Measurements from ENCODE around the gene DHTKD1.

The DHTKD1 gene

GRCh38 chr10:12031404-12031803 lies 37.4 kb upstream of the DHTKD1 start:
- no peak for DNase-seq (ENCODE audit: low read depth)
- no peak for TF ChIP-seq CTCF (conservative IDR thresholded peaks at IDR 0.05; ENCODE audit: low read depth, low read length)
- H3K4me3 ChIP-seq (ENCODE audit: low read length) = no peak overlapping the region

- no peak for DNase-seq (ENCODE audit: low read depth)
- TF ChIP-seq CTCF (conservative IDR thresholded peaks at IDR 0.05; ENCODE audit: low read depth, low read length) = no peak
Observed at GRCh38 chr10:12036073-12036655, 32.6 kb upstream of the DHTKD1 start.

GRCh38 chr10:12041766-12042408 lies 26.9 kb upstream of the DHTKD1 start:
- peak overlapping the region; percentile 95 for H3K4me3 ChIP-seq (ENCODE audit: low read length)
- no peak for DNase-seq (ENCODE audit: low read depth)
- no peak for TF ChIP-seq CTCF (conservative IDR thresholded peaks at IDR 0.05; ENCODE audit: low read depth, low read length)

More at GRCh38 chr10:12036073-12036655, 32.6 kb upstream of the DHTKD1 start:
- H3K4me3 ChIP-seq (ENCODE audit: low read length) = no peak overlapping the region

- H3K4me3 ChIP-seq (ENCODE audit: low read length) = peak overlapping the region; percentile 95
- DNase-seq (ENCODE audit: low read depth) = no peak
- no peak for TF ChIP-seq CTCF (conservative IDR thresholded peaks at IDR 0.05; ENCODE audit: low read depth, low read length)
Observed at GRCh38 chr10:12042409-12042796, 26.4 kb upstream of the DHTKD1 start.

GRCh38 chr10:12042797-12043651 lies 25.7 kb upstream of the DHTKD1 start, which contains the start of gene UPF2:
Gene UPF2 (minus strand): TSS chr10:12042809. CDS start chr10:12035423, 7,386 bp downstream.
- DNase-seq (ENCODE audit: low read depth) = peak; percentile 96
- no peak for TF ChIP-seq CTCF (conservative IDR thresholded peaks at IDR 0.05; ENCODE audit: low read depth, low read length)
- peak within 1 kb of the TSS; percentile 95 for H3K4me3 ChIP-seq (ENCODE audit: low read length)

GRCh38 chr10:12045596-12045995 lies 23.2 kb upstream of the DHTKD1 start:
- DNase-seq (ENCODE audit: low read depth) = no peak
- H3K4me3 ChIP-seq (ENCODE audit: low read length) = no peak overlapping the region
- no peak for TF ChIP-seq CTCF (conservative IDR thresholded peaks at IDR 0.05; ENCODE audit: low read depth, low read length)
